Measurements from ENCODE around the gene GRP.

Gene GRP

GRCh38 chr18:59268721-59269562, 49.0 kb downstream of the GRP start:
- DNase-seq, result peak; percentile 72

- DNase-seq, result no peak
Observed at GRCh38 chr18:59269563-59270119, 49.7 kb downstream of the GRP start.

DNA sequence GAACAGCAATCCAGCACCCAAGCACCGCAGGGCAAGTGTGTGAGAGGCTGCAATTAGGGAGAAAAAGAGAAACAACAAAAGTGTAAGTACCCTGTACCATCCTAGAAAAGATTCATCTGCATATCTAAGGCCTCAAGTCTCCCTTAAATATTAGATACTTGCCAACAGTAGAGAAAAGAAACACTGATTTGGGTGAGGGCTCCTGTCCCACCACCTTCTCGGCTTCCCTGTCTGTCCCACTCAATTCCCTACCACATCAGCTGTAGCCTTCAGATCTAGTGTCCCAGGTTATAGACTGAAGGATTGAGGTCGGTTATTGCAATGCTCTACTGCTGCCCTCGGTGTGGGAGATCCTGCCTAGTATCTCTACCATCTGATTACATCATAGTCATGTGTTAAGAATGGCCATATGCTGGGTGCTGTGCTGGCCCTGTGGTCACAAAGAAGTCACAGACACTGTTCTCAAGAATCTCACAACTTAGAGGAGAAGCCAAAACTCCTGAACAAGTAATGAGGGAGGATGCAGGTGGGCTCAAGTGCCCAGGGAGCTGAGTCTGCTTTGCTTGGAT, 50.8 kb downstream of the GRP start:
- DNase-seq, result no peak

DNA sequence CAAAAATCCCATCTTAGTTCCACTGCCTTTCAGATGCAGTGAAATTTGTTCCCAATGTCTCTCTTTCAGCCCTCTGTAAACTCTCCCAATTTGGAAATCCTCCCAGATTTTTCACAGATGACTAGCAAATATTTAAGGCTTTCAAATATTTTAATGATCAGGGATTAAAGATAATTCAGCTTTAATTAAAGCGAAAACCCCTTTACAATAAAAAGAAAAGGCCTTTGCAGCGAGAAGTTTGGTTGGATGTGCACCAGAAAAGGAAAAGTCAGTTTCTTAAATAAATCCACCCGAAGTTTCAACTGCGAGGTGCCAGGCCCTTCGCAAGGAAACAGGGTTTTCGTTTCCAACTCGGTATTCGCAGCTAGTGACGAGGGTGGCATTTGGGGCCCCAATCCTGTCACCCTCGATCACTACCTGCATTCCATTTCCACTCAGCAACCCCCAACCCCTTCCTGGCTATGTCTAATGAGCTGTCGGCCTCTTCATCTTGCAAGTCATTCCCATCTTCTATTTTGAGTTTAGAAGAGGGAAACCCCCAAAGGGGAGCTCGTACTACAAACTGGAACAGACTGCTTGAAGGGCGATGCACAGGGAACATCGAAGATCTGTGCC, 51.8 kb downstream of the GRP start:
- no peak for DNase-seq

- DNase-seq, result no peak
Observed at GRCh38 chr18:59272221-59272888, 52.4 kb downstream of the GRP start.

- no peak for DNase-seq
Observed at GRCh38 chr18:59272891-59273758, 53.2 kb downstream of the GRP start, which contains the start of gene RAX. Gene RAX, minus strand, starts transcription at chr18:59273454. Its CDS starts 248 bp downstream, at chr18:59273206.

DNA sequence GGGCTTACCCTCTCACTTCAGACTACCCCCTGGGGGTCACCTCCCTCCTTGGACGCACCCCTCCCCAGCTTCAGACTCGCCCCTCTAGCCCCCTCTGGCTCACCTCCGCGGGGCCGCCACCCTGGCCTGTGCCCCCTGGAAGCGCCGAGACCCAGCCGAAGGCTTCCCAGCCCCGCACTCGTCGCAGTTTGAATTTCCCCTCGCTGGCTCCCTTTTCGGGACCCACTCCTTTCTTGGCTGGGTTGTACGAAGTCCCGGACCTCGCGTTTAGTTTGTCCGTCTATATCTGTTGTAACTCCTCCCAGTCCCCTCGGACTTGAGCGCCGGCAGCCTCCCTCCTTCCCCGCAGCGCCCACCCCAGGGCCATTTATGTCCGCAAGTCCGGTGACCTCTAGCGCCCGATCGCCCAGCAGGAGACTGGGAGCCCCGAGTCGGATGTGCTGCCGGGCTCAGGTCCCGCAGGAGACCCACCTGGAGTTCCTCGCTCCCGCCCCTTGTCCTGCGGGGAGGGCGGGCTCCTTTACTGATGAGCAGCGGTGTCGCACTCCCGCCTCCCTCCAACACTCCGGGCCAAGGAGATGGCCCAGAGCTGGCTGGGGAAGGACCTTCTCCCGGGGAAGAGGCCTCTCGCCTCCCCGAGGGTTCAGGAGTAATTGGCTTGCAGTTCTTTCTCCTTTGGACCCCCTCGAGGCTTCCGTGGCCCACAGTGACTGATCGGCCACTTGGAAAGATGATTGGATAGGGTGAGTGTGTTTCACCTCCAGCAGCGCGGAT, 54.0 kb downstream of the GRP start:
- no peak for DNase-seq

- no peak for DNase-seq
Observed at GRCh38 chr18:59274533-59274928, 54.6 kb downstream of the GRP start.

- DNase-seq, result no peak
Observed at GRCh38 chr18:59275406-59275949, 55.5 kb downstream of the GRP start.

- DNase-seq, result peak; percentile 60
Observed at GRCh38 chr18:59276047-59276446, 56.1 kb downstream of the GRP start.

- DNase-seq, result no peak
Observed at GRCh38 chr18:59278793-59279192, 58.8 kb downstream of the GRP start.

- no peak for DNase-seq
Observed at GRCh38 chr18:59279193-59279592, 59.2 kb downstream of the GRP start.

DNA sequence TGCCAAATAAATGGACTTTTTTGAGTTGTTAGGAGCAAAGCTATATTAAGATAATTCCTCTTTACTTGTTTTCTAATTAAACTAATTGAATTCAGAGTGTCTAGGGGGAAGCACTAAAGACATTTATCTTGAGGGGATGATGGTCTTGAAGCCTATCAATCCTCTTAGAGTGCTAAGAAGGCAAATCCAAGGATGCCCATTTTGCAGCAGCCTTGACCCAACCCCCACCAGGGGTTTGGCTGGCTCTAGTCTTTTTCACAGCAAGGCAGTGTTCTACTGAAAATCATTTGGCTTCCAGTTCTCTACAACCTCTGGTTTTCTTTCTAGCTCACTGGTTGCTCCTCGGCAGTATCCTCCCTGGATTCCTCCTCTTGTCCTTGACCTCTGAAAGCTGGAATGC, 59.8 kb downstream of the GRP start:
- no peak for DNase-seq

All from NCI-H748 treated with DMSO at 0.1 percent for 48 hours (cell line).